ENCODE measurements around the gene WEE2.
"Not testable (repeated sequence)": the region's sequence is repeated elsewhere in the genome, so short reads cannot be mapped to it uniquely, and the experiment has no call there.

Gene WEE2

GRCh38 chr7:141715794-141716689 is 7.9 kb downstream of the WEE2 start:
- no peak for DNase-seq

GRCh38 chr7:141717450-141717849 is 9.3 kb downstream of the WEE2 start:
- DNase-seq = no peak

- no peak for DNase-seq
Observed at GRCh38 chr7:141722529-141722928, 14.4 kb downstream of the WEE2 start.

- no peak for DNase-seq
Observed at GRCh38 chr7:141729020-141729419, 20.9 kb downstream of the WEE2 start.

- DNase-seq = no peak
Observed at GRCh38 chr7:141731476-141732149, 23.5 kb downstream of the WEE2 start.

- DNase-seq = no peak
Observed at GRCh38 chr7:141737118-141737835, 29.1 kb downstream of the WEE2 start.

- DNase-seq = peak; percentile 95
Observed at GRCh38 chr7:141737836-141738591, 29.9 kb downstream of the WEE2 start, which contains the start of gene SSBP1. Gene SSBP1, plus strand, starts transcription at chr7:141738358. Its CDS starts 809 bp downstream, at chr7:141739167.

- no peak for DNase-seq
Observed at GRCh38 chr7:141738592-141739013, 30.4 kb downstream of the WEE2 start.

GRCh38 chr7:141739250-141739649 is 31.1 kb downstream of the WEE2 start:
- DNase-seq = no peak

- no peak for DNase-seq
Observed at GRCh38 chr7:141742229-141742628, 34.1 kb downstream of the WEE2 start.

GRCh38 chr7:141744131-141744530 is 36.0 kb downstream of the WEE2 start:
- DNase-seq = no peak

GRCh38 chr7:141748396-141748795 is 40.2 kb downstream of the WEE2 start:
- DNase-seq = no peak

- DNase-seq = not testable (repeated sequence)
Observed at GRCh38 chr7:141751904-141752303, 43.8 kb downstream of the WEE2 start.

GRCh38 chr7:141752634-141753033 is 44.5 kb downstream of the WEE2 start:
- no peak for DNase-seq

GRCh38 chr7:141754939-141755338 is 46.8 kb downstream of the WEE2 start:
- DNase-seq = peak; percentile 5

GRCh38 chr7:141763797-141764196 is 55.6 kb downstream of the WEE2 start, which contains the start of gene TAS2R3:
Gene TAS2R3, plus strand, starts transcription at chr7:141764097. Its CDS starts 62 bp downstream, at chr7:141764159.
- no peak for DNase-seq

GRCh38 chr7:141770083-141770583 is 62.0 kb downstream of the WEE2 start:
- DNase-seq = not testable (repeated sequence)

GRCh38 chr7:141776374-141776773 is 68.2 kb downstream of the WEE2 start, which contains the start of gene TAS2R4:
Gene TAS2R4, plus strand, starts transcription at chr7:141776674. Its CDS starts 1,815 bp downstream, at chr7:141778489.
- DNase-seq = no peak

All from NCI-H2171 (cell line).